ENCODE measurements around the gene EIF3K. TPM values are rescaled to one million over a fixed set of nuclear protein-coding genes. Genes with fewer than 3 reads are reported as not detected.
"Not testable (repeated sequence)": the region's sequence is repeated elsewhere in the genome, so short reads cannot be mapped to it uniquely, and the experiment has no call there.

The EIF3K gene
- 100 to 1,000 TPM; 142 to 404 (median 242) TPM for total RNA-seq

- Histone ChIP-seq H3K27me3 (no peaks in the 10 kb centered on the region), H3K36me3 (peaks cover 11 to 33% (median 32%) of the 10 kb centered on the region in 4 donors), H3K9me3 (no peaks in the 10 kb centered on the region), H3K4me1 (peaks cover 14 to 24% (median 16%) of the 10 kb centered on the region in 4 donors), H3K27ac (peak within 1 kb of the TSS; percentile 79 to 94 (median 86)), H3K4me3 (peak within 1 kb of the TSS; percentile 70 to 94 (median 85))
- 0 to 1% methylated on average over 12 to 59 of the region's 64 CpGs for WGBS, 2 donors
- peak; percentile 100 for DNase-seq
- ATAC-seq (ENCODE audit: low FRiP score in 2 of 2) = peak; percentile 97
- TF ChIP-seq, protein P1, sequence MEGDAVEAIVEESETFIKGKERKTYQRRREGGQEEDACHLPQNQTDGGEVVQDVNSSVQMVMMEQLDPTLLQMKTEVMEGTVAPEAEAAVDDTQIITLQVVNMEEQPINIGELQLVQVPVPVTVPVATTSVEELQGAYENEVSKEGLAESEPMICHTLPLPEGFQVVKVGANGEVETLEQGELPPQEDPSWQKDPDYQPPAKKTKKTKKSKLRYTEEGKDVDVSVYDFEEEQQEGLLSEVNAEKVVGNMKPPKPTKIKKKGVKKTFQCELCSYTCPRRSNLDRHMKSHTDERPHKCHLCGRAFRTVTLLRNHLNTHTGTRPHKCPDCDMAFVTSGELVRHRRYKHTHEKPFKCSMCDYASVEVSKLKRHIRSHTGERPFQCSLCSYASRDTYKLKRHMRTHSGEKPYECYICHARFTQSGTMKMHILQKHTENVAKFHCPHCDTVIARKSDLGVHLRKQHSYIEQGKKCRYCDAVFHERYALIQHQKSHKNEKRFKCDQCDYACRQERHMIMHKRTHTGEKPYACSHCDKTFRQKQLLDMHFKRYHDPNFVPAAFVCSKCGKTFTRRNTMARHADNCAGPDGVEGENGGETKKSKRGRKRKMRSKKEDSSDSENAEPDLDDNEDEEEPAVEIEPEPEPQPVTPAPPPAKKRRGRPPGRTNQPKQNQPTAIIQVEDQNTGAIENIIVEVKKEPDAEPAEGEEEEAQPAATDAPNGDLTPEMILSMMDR (IDR thresholded peaks at IDR 0.05) = peak in 1 of 6 experiments; percentile 34
- peak in 3 of 4 donors; percentile 50 to 77 (median 62) for TF ChIP-seq POLR2A (IDR thresholded peaks at IDR 0.05)
- peak in 2 of 4 donors; percentile 81 to 89 for TF ChIP-seq EP300 (IDR thresholded peaks at IDR 0.05)
- peak; percentile 96 to 97 for TF ChIP-seq POLR2AphosphoS5 (IDR thresholded peaks at IDR 0.05)
Observed at GRCh38 chr19:38618590-38619360, at the start of gene EIF3K. EIF3K (plus strand) TSS chr19:38619188; CDS start chr19:38619269, 81 bp downstream.

DNA sequence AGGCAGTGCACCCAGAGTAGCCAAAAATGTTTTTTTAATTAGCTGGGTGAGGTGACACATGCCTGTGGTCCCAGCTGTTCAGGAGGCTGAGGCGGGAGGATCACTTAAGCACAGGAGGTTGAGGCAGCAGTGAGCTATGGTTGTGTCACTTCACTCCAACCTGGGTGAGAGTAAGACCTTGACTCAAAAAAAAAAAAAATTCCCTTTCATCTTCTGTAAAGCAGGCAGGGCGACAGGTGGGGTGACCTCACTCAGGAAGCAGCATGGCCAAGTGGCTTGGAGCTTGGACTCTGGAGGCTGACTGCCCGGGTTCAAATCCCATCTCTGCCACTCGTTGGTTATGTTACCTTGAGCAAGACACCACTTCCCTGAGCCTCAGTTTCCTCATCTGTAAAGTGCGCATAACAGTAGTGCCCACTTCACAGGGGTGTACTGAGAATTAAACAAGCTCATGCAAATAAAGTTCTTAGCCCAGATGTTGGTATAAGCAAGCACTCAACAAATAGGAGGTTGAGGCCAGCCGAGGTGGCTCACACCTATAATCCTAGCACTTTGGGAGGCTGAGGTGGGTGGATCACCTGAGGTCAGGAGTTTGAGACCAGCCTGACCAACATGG is 49.5 kb upstream of the EIF3K start:
- ATAC-seq (ENCODE audit: low FRiP score in 2 of 2) (no peak), DNase-seq (no peak)
- WGBS, 2 donors = 78% methylated on average over 5 to 6 of the region's 6 CpGs
- no peak for TF ChIP-seq EP300 (IDR thresholded peaks at IDR 0.05)
- TF ChIP-seq POLR2AphosphoS5 (IDR thresholded peaks at IDR 0.05) = no peak
- no peak for TF ChIP-seq POLR2A (IDR thresholded peaks at IDR 0.05)
- TF ChIP-seq, protein P1 (IDR thresholded peaks at IDR 0.05) = no peak
- H3K4me1 ChIP-seq = peaks cover 5 to 11% (median 8%) of the 10 kb centered on the region in 4 donors
- peaks cover 0 to 10% (median 3%) of the 10 kb centered on the region in 4 donors for H3K27me3 ChIP-seq
- no peaks in the 10 kb centered on the region for H3K36me3 ChIP-seq
- H3K27ac ChIP-seq = no peak overlapping the region
- no peak overlapping the region for H3K4me3 ChIP-seq
- H3K9me3 ChIP-seq = no peaks in the 10 kb centered on the region

GRCh38 chr19:38571682-38572081 is 47.3 kb upstream of the EIF3K start:
- DNase-seq = no peak
- no peak for ATAC-seq (ENCODE audit: low FRiP score in 2 of 2)
- no peak for TF ChIP-seq POLR2AphosphoS5 (IDR thresholded peaks at IDR 0.05)

DNA sequence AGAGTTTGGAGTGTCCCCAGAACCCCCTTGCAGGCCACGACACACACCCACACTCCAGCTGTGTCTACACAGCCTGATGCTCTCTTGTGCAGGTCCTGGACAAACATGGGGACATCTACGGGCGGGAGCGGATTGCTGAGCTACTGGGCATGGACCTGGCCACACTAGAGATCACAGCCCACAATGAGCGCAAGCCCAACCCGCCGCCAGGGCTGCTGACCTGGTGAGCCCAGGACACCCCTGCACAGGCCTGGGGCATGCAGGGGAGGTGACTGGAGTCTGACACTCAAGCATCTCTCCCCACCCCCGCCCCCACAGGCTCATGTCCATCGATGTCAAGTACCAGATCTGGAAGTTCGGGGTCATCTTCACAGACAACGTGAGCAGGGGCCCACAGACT is 41.2 kb upstream of the EIF3K start:
- Histone ChIP-seq H3K27me3 (no peaks in the 10 kb centered on the region), H3K36me3 (no peaks in the 10 kb centered on the region), H3K9me3 (no peaks in the 10 kb centered on the region), H3K27ac (no peak overlapping the region), H3K4me1 (peaks cover 0 to 6% (median 0%) of the 10 kb centered on the region in 4 donors), H3K4me3 (no peak overlapping the region)
- DNase-seq (peak in 1 of 2 donors; percentile 47), ATAC-seq (ENCODE audit: low FRiP score in 2 of 2) (no peak)
- 85% methylated on average over 11 of the region's 11 CpGs; no CpG with 5 or more reads in 1 of the 2 donors for WGBS, 2 donors
- TF ChIP-seq, protein P1 (IDR thresholded peaks at IDR 0.05) = no peak
- TF ChIP-seq POLR2AphosphoS5 (IDR thresholded peaks at IDR 0.05) (no peak), EP300 (IDR thresholded peaks at IDR 0.05) (no peak), POLR2A (IDR thresholded peaks at IDR 0.05) (no peak)

More at GRCh38 chr19:38571682-38572081, 47.3 kb upstream of the EIF3K start:
- no peak overlapping the region for H3K27ac ChIP-seq
- H3K27me3 ChIP-seq = no peaks in the 10 kb centered on the region
- H3K36me3 ChIP-seq = no peaks in the 10 kb centered on the region
- no peaks in the 10 kb centered on the region for H3K4me1 ChIP-seq
- whole genome bisulfite sequencing, 2 donors = 83 to 88% methylated on average over 2 of the region's 2 CpGs
- no peaks in the 10 kb centered on the region for H3K9me3 ChIP-seq
- no peak overlapping the region for H3K4me3 ChIP-seq

GRCh38 chr19:38579304-38579703 is 39.7 kb upstream of the EIF3K start:
- 46 to 68% methylated on average over 6 of the region's 6 CpGs for WGBS, 2 donors
- peak in 1 of 2 donors; percentile 86 for DNase-seq
- H3K4me1 ChIP-seq, H3K9me3 ChIP-seq, H3K27ac ChIP-seq, H3K4me3 ChIP-seq, H3K36me3 ChIP-seq, H3K27me3 ChIP-seq: not testable (repeated sequence)
- peak; percentile 9 to 79 for ATAC-seq (ENCODE audit: low FRiP score in 2 of 2)

All from upper lobe of left lung (tissue), 6 donors.